LoVo (cell line): ENCODE results near the gene ELANE.
"Not testable (repeated sequence)": the region's sequence is repeated elsewhere in the genome, so short reads cannot be mapped to it uniquely, and the experiment has no call there.

Experiments
- DNase-seq: peaks from one replicate; pipeline ENCODE4 v3.0.0-alpha.2; 2016; ENCODE audit warnings: low spot score

ELANE gene

GRCh38 chr19:879711-880438 is 27.8 kb downstream of the ELANE start:
- DNase-seq, result no peak

GRCh38 chr19:881385-882071 is 29.4 kb downstream of the ELANE start:
- no peak for DNase-seq

- no peak for DNase-seq
These were observed 30.9 kb downstream of the ELANE start for GRCh38 chr19:882871-883497.

- DNase-seq, result no peak
These were observed 31.6 kb downstream of the ELANE start for GRCh38 chr19:883661-884211.

GRCh38 chr19:884420-885211 is 32.5 kb downstream of the ELANE start:
- no peak for DNase-seq

- no peak for DNase-seq
These were observed 33.6 kb downstream of the ELANE start for GRCh38 chr19:885536-886224.

- DNase-seq, result no peak
These were observed 35.0 kb downstream of the ELANE start for GRCh38 chr19:887072-887471.

- no peak for DNase-seq
These were observed 35.5 kb downstream of the ELANE start for GRCh38 chr19:887599-887998.

GRCh38 chr19:888581-889385 is 36.7 kb downstream of the ELANE start:
- DNase-seq, result no peak

GRCh38 chr19:889662-890295 is 37.7 kb downstream of the ELANE start:
- no peak for DNase-seq

- no peak for DNase-seq
These were observed 38.7 kb downstream of the ELANE start for GRCh38 chr19:890831-891230.

- DNase-seq, result not testable (repeated sequence)
These were observed 39.5 kb downstream of the ELANE start for GRCh38 chr19:891421-892200.

GRCh38 chr19:892243-892893 is 40.3 kb downstream of the ELANE start:
- DNase-seq, result no peak

GRCh38 chr19:892894-893689 is 41.0 kb downstream of the ELANE start, which contains the start of the genes MED16 and RNU6-9:
MED16 (minus strand) TSS chr19:893187; CDS start chr19:891131, 2,056 bp downstream.
RNU6-9 (plus strand) TSS chr19:893484.
- peak; percentile 94 for DNase-seq

GRCh38 chr19:896434-896833 is 44.3 kb downstream of the ELANE start:
- no peak for DNase-seq

- DNase-seq, result no peak
These were observed 44.9 kb downstream of the ELANE start for GRCh38 chr19:896999-897398.

GRCh38 chr19:897442-898039 is 45.4 kb downstream of the ELANE start:
- DNase-seq, result no peak
